Effector memory CD8-positive, alpha-beta T cell (primary cell): Measurements from ENCODE around the gene CGB3.
A peak's percentile ranks its signal among the peaks of the same experiment; 100 is the strongest.
"Not testable (repeated sequence)": the region's sequence is repeated elsewhere in the genome, so short reads cannot be mapped to it uniquely, and the experiment has no call there.

ENCODE experiments used
- ATAC-seq: fragments of 150-1000 bp; cut with Tn5 transposase; replicated peaks from 2 replicates; pipeline ENCODE4 v1.10.0; 2021; ENCODE audit warnings: mild to moderate bottlenecking, moderate library complexity
- DNase-seq, 3 experiments: peaks; one replicate each; pipeline ENCODE4 v3.0.0; 2021
- H3K27ac Mint-ChIP-seq, 2 donors: one replicate each; pipeline ENCODE4 v1.8.0; 2022; ENCODE audit warnings: mild to moderate bottlenecking in 2 of 2, mixed read lengths in 2 of 2, moderate library complexity in 2 of 2
- H3K27me3 Mint-ChIP-seq, 2 donors: one replicate each; pipeline ENCODE4 v1.8.0; 2022; ENCODE audit warnings: mixed read lengths in 2 of 2
- H3K36me3 Mint-ChIP-seq: one replicate; pipeline ENCODE4 v1.8.0; 2022; ENCODE audit warnings: mild to moderate bottlenecking, moderate library complexity, mixed read lengths; ENCODE audit not compliant: insufficient read depth
- H3K4me1 Mint-ChIP-seq, 2 donors: one replicate each; pipeline ENCODE4 v1.8.0; 2022; ENCODE audit warnings: low read depth in 2 of 2, mixed read lengths in 2 of 2
- H3K4me3 Mint-ChIP-seq, 2 donors: one replicate each; pipeline ENCODE4 v1.8.0; 2022; ENCODE audit warnings: mild to moderate bottlenecking in 2 of 2, mixed read lengths in 2 of 2, moderate library complexity in 2 of 2
- H3K9me3 Mint-ChIP-seq, 2 donors: one replicate each; pipeline ENCODE4 v1.8.0; 2022; ENCODE audit warnings: mixed read lengths in 2 of 2

Gene CGB3

GRCh38 chr19:49057636-49058234 lies 33.6 kb upstream of the CGB3 start, which contains the start of gene CGB7:
Gene CGB7 (minus strand): TSS chr19:49057749. CDS start chr19:49055375, 2,374 bp downstream.
- Mint-ChIP-seq H3K4me3 (peak within 1 kb of the TSS; percentile 84 to 87), H3K4me1 (peaks cover 18 to 27% of the 10 kb centered on the region in 2 donors), H3K27me3 (peaks cover 46 to 53% of the 10 kb centered on the region in 2 donors), H3K27ac (peak within 1 kb of the TSS; percentile 50 to 89), H3K36me3 (peaks cover 10% of the 10 kb centered on the region), H3K9me3 (no peaks in the 10 kb centered on the region)
- DNase-seq (peak in 1 of 3 experiments; percentile 19), ATAC-seq (peak; percentile 48)

- H3K4me3 Mint-ChIP-seq: peak overlapping the region; percentile 84 to 87
- H3K27me3 Mint-ChIP-seq: peaks cover 46 to 53% of the 10 kb centered on the region in 2 donors
- not testable (repeated sequence) for H3K36me3 Mint-ChIP-seq, DNase-seq, ATAC-seq, H3K9me3 Mint-ChIP-seq
- H3K4me1 Mint-ChIP-seq: peaks cover 18 to 27% of the 10 kb centered on the region in 2 donors
- peak overlapping the region; percentile 50 to 89 for H3K27ac Mint-ChIP-seq
Measured at GRCh38 chr19:49056902-49057596, 32.9 kb upstream of the CGB3 start.

- peaks cover 18 to 27% of the 10 kb centered on the region in 2 donors for H3K4me1 Mint-ChIP-seq
- H3K36me3 Mint-ChIP-seq: peaks cover 10% of the 10 kb centered on the region
- peak overlapping the region; percentile 50 to 59 for H3K27ac Mint-ChIP-seq
- no peaks in the 10 kb centered on the region for H3K9me3 Mint-ChIP-seq
- peak overlapping the region; percentile 84 to 87 for H3K4me3 Mint-ChIP-seq
- peak; percentile 44 to 49 (median 45) for DNase-seq
- H3K27me3 Mint-ChIP-seq: peaks cover 41 to 46% of the 10 kb centered on the region in 2 donors
- ATAC-seq: peak; percentile 74
Measured at GRCh38 chr19:49056101-49056901, 32.2 kb upstream of the CGB3 start.

DNA sequence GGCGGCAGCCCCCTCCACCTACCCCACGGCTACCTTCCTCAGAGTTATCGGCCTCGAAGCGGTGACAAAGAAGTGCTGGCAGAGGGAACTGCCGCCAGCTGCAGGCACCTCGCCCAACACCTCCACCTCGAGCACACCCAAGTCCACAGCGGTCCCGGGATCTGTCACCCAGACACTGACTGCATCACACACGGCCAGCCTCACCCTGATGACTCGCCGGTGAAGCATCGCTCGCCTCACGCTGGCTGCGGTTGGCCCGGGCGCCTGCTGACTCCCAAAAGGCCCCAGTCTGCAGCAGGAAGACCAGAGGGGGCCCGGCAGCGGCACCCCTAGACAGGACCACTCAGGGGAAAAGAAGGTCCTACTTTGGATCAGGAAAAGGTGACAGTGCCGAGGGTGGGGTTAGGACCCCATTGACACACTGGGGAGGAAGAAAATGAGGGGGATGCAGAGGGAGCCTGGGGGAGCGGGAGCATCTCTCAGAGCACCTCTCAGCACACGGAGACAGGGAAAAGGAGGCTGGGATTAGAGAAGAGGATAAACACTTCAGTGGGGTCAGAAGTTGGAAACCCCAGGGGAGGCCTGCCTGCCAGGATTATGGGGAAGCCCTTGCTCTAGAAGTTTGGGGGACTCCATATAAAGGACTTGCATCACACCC lies 26.4 kb upstream of the CGB3 start:
- H3K9me3 Mint-ChIP-seq, H3K4me1 Mint-ChIP-seq, H3K36me3 Mint-ChIP-seq, H3K27me3 Mint-ChIP-seq, H3K27ac Mint-ChIP-seq, H3K4me3 Mint-ChIP-seq, DNase-seq, ATAC-seq: not testable (repeated sequence)

DNA sequence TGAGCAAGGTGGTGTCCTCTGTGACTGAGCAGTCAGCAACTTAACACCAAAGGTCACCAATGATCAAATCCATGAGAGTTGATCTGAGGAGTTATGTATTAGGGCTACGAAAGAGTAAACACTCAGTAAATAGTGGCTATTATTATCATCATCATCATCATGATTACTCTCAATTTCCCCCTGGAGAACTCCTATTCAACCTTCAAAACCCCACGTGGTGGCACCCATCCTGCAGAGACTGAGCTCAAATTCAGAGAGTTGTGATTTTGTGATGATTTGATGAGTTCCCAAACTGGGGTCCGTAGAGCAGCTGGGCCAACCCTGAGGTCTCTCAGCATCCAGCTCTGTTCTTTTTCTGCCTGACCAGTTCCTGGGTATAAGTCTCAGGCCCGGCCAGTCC lies 25.7 kb upstream of the CGB3 start:
- ATAC-seq, H3K27ac Mint-ChIP-seq, H3K4me3 Mint-ChIP-seq, H3K36me3 Mint-ChIP-seq, DNase-seq, H3K9me3 Mint-ChIP-seq, H3K27me3 Mint-ChIP-seq, H3K4me1 Mint-ChIP-seq: not testable (repeated sequence)

DNA sequence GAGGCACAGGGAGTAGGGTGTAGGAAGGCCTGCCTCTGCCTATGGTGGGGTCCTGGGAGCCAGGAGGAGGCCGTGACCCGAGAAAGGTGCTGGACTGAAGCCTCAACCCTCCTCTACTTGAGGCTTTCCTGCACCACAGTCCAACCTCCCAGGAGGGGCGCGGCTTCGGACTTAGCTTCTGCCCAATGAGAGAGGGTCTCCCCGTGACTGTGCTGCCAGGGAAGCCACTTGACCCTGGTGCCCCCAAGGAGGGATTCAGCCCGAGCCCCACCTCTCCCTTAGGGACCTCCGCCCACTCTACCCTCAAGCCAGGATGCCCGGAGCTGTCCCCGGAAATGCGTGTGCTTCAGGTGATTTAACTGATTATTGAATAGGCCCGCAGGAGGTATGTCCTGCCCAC lies 24.9 kb upstream of the CGB3 start, which contains the start of gene CGB8:
Gene CGB8, minus strand, starts transcription at position 101 of the 400 bp plus-strand sequence. CDS start 372 bp downstream, outside the sequence.
- not testable (repeated sequence) for H3K36me3 Mint-ChIP-seq, H3K9me3 Mint-ChIP-seq, DNase-seq, H3K27ac Mint-ChIP-seq, H3K4me1 Mint-ChIP-seq, H3K4me3 Mint-ChIP-seq, ATAC-seq, H3K27me3 Mint-ChIP-seq

DNA sequence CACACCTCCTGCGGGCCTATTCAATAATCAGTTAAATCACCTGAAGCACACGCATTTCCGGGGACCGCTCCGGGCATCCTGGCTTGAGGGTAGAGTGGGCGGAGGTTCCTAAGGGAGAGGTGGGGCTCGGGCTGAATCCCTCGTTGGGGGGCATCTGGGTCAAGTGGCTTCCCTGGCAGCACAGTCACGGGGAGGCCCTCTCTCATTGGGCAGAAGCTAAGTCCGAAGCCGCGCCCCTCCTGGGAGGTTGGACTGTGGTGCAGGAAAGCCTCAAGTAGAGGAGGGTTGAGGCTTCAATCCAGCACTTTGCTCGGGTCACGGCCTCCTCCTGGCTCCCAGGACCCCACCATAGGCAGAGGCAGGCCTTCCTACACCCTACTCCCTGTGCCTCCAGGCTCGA lies 19.4 kb upstream of the CGB3 start, which contains the start of gene CGB5:
Gene CGB5, plus strand, starts transcription at position 301 of the 400 bp plus-strand sequence. CDS start 362 bp downstream, outside the sequence.
- H3K27ac Mint-ChIP-seq, H3K27me3 Mint-ChIP-seq, H3K4me3 Mint-ChIP-seq, DNase-seq, ATAC-seq, H3K4me1 Mint-ChIP-seq, H3K36me3 Mint-ChIP-seq, H3K9me3 Mint-ChIP-seq: not testable (repeated sequence)

- not testable (repeated sequence) for H3K36me3 Mint-ChIP-seq, H3K9me3 Mint-ChIP-seq, H3K27me3 Mint-ChIP-seq, H3K4me1 Mint-ChIP-seq, H3K4me3 Mint-ChIP-seq, H3K27ac Mint-ChIP-seq, DNase-seq, ATAC-seq
Measured at GRCh38 chr19:49042666-49043065, 18.5 kb upstream of the CGB3 start.

- DNase-seq (no peak), ATAC-seq (no peak)
- H3K36me3 Mint-ChIP-seq: no peaks in the 10 kb centered on the region
- H3K4me1 Mint-ChIP-seq: no peaks in the 10 kb centered on the region
- no peak overlapping the region for H3K27ac Mint-ChIP-seq
- H3K4me3 Mint-ChIP-seq: no peak overlapping the region
- H3K27me3 Mint-ChIP-seq: peaks cover 0 to 4% of the 10 kb centered on the region in 2 donors
- H3K9me3 Mint-ChIP-seq: no peaks in the 10 kb centered on the region
Measured at GRCh38 chr19:49042177-49042576, 18.0 kb upstream of the CGB3 start.

DNA sequence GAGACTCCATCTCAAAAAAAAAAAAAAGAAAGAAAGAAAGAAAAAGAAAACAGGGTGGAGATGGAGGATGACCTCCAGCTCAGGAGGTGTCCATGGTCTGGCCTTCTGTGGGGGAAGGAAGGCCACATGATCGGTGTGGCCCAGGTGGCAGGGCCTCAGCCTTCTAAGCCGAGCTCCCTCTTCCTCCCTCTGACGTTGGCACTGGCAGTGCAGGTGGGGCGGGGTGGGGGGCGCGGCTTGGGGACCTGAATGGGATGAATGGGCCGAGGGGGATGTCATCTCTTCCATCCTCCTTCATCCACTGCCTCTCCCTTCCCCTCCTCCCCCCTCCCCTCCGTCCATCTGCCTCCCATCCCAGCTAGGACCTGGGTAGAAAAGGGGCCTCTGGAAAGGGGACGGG lies 15.6 kb upstream of the CGB3 start:
- H3K27me3 Mint-ChIP-seq, H3K27ac Mint-ChIP-seq, H3K4me1 Mint-ChIP-seq, H3K36me3 Mint-ChIP-seq, DNase-seq, ATAC-seq, H3K9me3 Mint-ChIP-seq, H3K4me3 Mint-ChIP-seq: not testable (repeated sequence)

DNA sequence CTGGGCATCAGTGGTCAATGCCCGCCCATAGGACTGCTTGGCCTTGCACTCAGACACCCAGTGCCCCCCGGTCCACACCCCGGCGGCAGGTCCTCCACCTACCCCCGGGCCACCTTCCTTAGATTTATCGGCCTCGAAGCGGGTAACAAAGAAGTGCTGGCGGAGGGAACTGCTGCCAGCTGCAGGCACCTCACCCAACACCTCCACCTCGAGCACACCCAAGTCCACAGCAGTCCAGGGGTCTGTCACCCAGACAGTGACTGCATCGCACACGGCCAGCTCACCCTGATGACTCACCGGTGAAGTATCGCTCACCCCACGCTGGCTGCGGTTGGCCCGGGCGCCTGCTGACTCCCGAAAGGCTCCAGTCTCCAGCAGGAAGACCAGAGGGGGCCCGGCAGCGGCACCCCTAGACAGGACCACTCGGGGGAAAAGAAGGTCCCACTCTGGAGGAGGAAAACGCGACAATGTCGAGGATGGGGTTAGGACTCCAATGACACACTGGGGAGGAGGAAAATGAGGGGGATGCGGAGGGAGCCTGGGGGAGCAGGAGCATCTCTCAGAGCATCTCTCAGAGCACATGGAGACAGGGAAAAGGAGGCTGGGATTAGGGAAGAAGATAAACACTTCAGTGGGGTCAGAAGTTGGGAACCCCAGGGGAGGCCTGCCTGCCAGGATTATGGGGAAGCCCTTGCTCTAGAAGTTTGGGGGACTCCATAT lies 14.6 kb upstream of the CGB3 start:
- DNase-seq, H3K9me3 Mint-ChIP-seq, H3K27ac Mint-ChIP-seq, H3K4me3 Mint-ChIP-seq, H3K27me3 Mint-ChIP-seq, H3K36me3 Mint-ChIP-seq, ATAC-seq, H3K4me1 Mint-ChIP-seq: not testable (repeated sequence)

- not testable (repeated sequence) for DNase-seq, H3K36me3 Mint-ChIP-seq, ATAC-seq, H3K4me3 Mint-ChIP-seq, H3K27ac Mint-ChIP-seq, H3K9me3 Mint-ChIP-seq, H3K27me3 Mint-ChIP-seq, H3K4me1 Mint-ChIP-seq
Measured at GRCh38 chr19:49038111-49038510, 14.0 kb upstream of the CGB3 start.
